ENCODE data around the gene TLR2.

Gene TLR2

GRCh38 chr4:153684182-153684970 is at the start of gene TLR2:
TSS of gene TLR2 (plus strand) at chr4:153684280. CDS start at chr4:153702908, 18,628 bp downstream.
- no peak for DNase-seq

- no peak for DNase-seq
Measured at GRCh38 chr4:153634738-153635353, 49.2 kb upstream of the TLR2 start.

GRCh38 chr4:153635846-153636245 is 48.2 kb upstream of the TLR2 start:
- DNase-seq: no peak

- no peak for DNase-seq
Measured at GRCh38 chr4:153637201-153637600, 46.9 kb upstream of the TLR2 start.

GRCh38 chr4:153638011-153638410 is 46.1 kb upstream of the TLR2 start:
- no peak for DNase-seq

- no peak for DNase-seq
Measured at GRCh38 chr4:153638999-153639398, 45.1 kb upstream of the TLR2 start.

GRCh38 chr4:153639833-153640802 is 44.0 kb upstream of the TLR2 start:
- DNase-seq: no peak

- no peak for DNase-seq
Measured at GRCh38 chr4:153641532-153641931, 42.5 kb upstream of the TLR2 start.

- DNase-seq: no peak
Measured at GRCh38 chr4:153643406-153644383, 40.4 kb upstream of the TLR2 start.

- DNase-seq: no peak
Measured at GRCh38 chr4:153645183-153645582, 38.9 kb upstream of the TLR2 start.

- DNase-seq: no peak
Measured at GRCh38 chr4:153646261-153646660, 37.8 kb upstream of the TLR2 start.

- no peak for DNase-seq
Measured at GRCh38 chr4:153646978-153647377, 37.1 kb upstream of the TLR2 start.

- DNase-seq: no peak
Measured at GRCh38 chr4:153647975-153648374, 36.1 kb upstream of the TLR2 start.

- no peak for DNase-seq
Measured at GRCh38 chr4:153649572-153649991, 34.5 kb upstream of the TLR2 start.

- no peak for DNase-seq
Measured at GRCh38 chr4:153651116-153651515, 33.0 kb upstream of the TLR2 start.

- DNase-seq: no peak
Measured at GRCh38 chr4:153651587-153651986, 32.5 kb upstream of the TLR2 start.

- no peak for DNase-seq
Measured at GRCh38 chr4:153652051-153652784, 31.9 kb upstream of the TLR2 start.

- DNase-seq: no peak
Measured at GRCh38 chr4:153655002-153655541, 29.0 kb upstream of the TLR2 start.

GRCh38 chr4:153655928-153656327 is 28.2 kb upstream of the TLR2 start:
- DNase-seq: no peak

- DNase-seq: no peak
Measured at GRCh38 chr4:153661215-153661822, 22.8 kb upstream of the TLR2 start.

- DNase-seq: no peak
Measured at GRCh38 chr4:153661908-153662307, 22.2 kb upstream of the TLR2 start.
